IMR-90 (cell line): Measurements from ENCODE around the gene ZC2HC1C. TPM values are rescaled to one million over a fixed set of nuclear protein-coding genes. Genes with fewer than 3 reads are reported as not detected.
"Not testable (repeated sequence)": the region's sequence is repeated elsewhere in the genome, so short reads cannot be mapped to it uniquely, and the experiment has no call there.

Source experiments
- ATAC-seq: fragments of 200-7000 bp; cut with Tn5 transposase; 2 replicates; pipeline ENCODE4 v1.9.1; 2020; ENCODE audit warnings: low read depth, mild to moderate bottlenecking, moderate library complexity
- BruUV-seq: library from RNA; stranded (reverse); fragments of 400-500 nt; replicated peaks from 2 replicates; lab custom pipeline; 2021; lab: Mats Ljungman, UMichigan
- CTCF ChIA-PET: fragments of 300-600 bp; formaldehyde crosslinking; extraction: SDS; loops from one replicate; lab custom pipeline; 2021; ENCODE audit warnings: antibody characterized with exemption; lab: Yijun Ruan, JAX
- POLR2A ChIA-PET: fragments of 300-600 bp; sonication (Branson Sonifier 250); formaldehyde crosslinking; loops from one replicate; lab custom pipeline; 2022; ENCODE audit warnings: antibody characterized with exemption; ENCODE audit not compliant: unreplicated experiment; lab: Charles Lee
- DNase-seq: peaks from one replicate; pipeline ENCODE4 v3.0.0; 2013
- H2AFZ ChIP-seq: replicated peaks from 2 replicates; pipeline ENCODE3; 2013; ENCODE audit warnings: low read length, mild to moderate bottlenecking; ENCODE audit not compliant: poor library complexity
- H2AK5ac ChIP-seq: 2 replicates; pipeline ENCODE4 v1.6.1; 2013; ENCODE audit warnings: low read depth, low read length, inconsistent platforms
- H2AK9ac ChIP-seq: replicated peaks from 2 replicates; pipeline ENCODE3; 2013; ENCODE audit warnings: mild to moderate bottlenecking, low read depth, low read length, moderate library complexity; ENCODE audit not compliant: poor library complexity
- H2BK120ac ChIP-seq: 2 replicates; pipeline ENCODE4 v1.6.1; 2013; ENCODE audit warnings: low read depth, low read length, inconsistent platforms
- H2BK15ac ChIP-seq: 3 replicates; pipeline ENCODE4 v1.6.1; 2013; ENCODE audit warnings: low read depth, low read length, inconsistent platforms
- H2BK20ac ChIP-seq: 2 replicates; pipeline ENCODE4 v1.6.1; 2013; ENCODE audit warnings: low read depth, mild to moderate bottlenecking, inconsistent platforms, low read length, moderate library complexity
- H2BK5ac ChIP-seq: 2 replicates; pipeline ENCODE4 v1.6.1; 2013; ENCODE audit warnings: mild to moderate bottlenecking, low read depth, low read length, inconsistent platforms; ENCODE audit not compliant: poor library complexity, severe bottlenecking
- H3K14ac ChIP-seq: replicated peaks from 2 replicates; pipeline ENCODE4 v1.6.1; 2013; ENCODE audit warnings: low read depth, low read length, inconsistent platforms
- H3K18ac ChIP-seq: 2 replicates; pipeline ENCODE4 v1.6.1; 2013; ENCODE audit warnings: low read depth, low read length, control low read depth
- H3K23ac ChIP-seq: 2 replicates; pipeline ENCODE4 v1.6.1; 2013; ENCODE audit warnings: low read depth, low read length, inconsistent platforms
- H3K27ac ChIP-seq: 2 replicates; pipeline ENCODE4 v1.5.1; 2013; ENCODE audit warnings: mild to moderate bottlenecking, control low read depth, low read length; ENCODE audit not compliant: insufficient read depth
- H3K27me3 ChIP-seq: 2 replicates; pipeline ENCODE4 v1.6.1; 2013; ENCODE audit warnings: low read length; ENCODE audit not compliant: control insufficient read depth, insufficient read depth
- H3K36me3 ChIP-seq: 2 replicates; pipeline ENCODE4 v1.6.1; 2013; ENCODE audit warnings: low read length, mixed read lengths; ENCODE audit not compliant: control insufficient read depth, insufficient read depth
- H3K4ac ChIP-seq: 2 replicates; pipeline ENCODE4 v1.6.1; 2013; ENCODE audit warnings: low read depth, low read length, inconsistent platforms
- H3K4me1 ChIP-seq: 2 replicates; pipeline ENCODE4 v1.6.1; 2013; ENCODE audit warnings: low read length, mixed read lengths; ENCODE audit not compliant: control insufficient read depth, insufficient read depth
- H3K4me2 ChIP-seq: 2 replicates; pipeline ENCODE4 v1.6.1; 2013; ENCODE audit warnings: low read depth, mild to moderate bottlenecking, control low read depth, low read length, moderate library complexity
- H3K4me3 ChIP-seq: 2 replicates; pipeline ENCODE4 v1.5.1; 2013; ENCODE audit warnings: low read depth, mild to moderate bottlenecking, control low read depth, low read length, moderate library complexity; ENCODE audit not compliant: insufficient read depth
- H3K56ac ChIP-seq: 2 replicates; pipeline ENCODE4 v1.6.1; 2013; ENCODE audit warnings: low read length, inconsistent platforms; ENCODE audit not compliant: insufficient read depth; ENCODE audit errors: extremely low read depth
- H3K79me1 ChIP-seq, 2 experiments: 2 replicates each; pipeline ENCODE4 v1.6.1; 2013; ENCODE audit warnings: low read length in 2 of 2, inconsistent platforms in 1 of 2, low read depth in 1 of 2
- H3K9ac ChIP-seq: 2 replicates; pipeline ENCODE4 v1.6.1; 2013; ENCODE audit warnings: low read depth, low read length, control low read depth
- H3K9me1 ChIP-seq: 2 replicates; pipeline ENCODE4 v1.6.1; 2013; ENCODE audit warnings: low read length, inconsistent platforms; ENCODE audit not compliant: insufficient read depth
- H3K9me3 ChIP-seq: 2 replicates; pipeline ENCODE4 v1.6.1; 2013; ENCODE audit warnings: low read length; ENCODE audit not compliant: control insufficient read depth, insufficient read depth
- H4K20me1 ChIP-seq: 2 replicates; pipeline ENCODE4 v1.6.1; 2013; ENCODE audit warnings: low read length, inconsistent platforms; ENCODE audit not compliant: insufficient read depth
- H4K5ac ChIP-seq: 2 replicates; pipeline ENCODE4 v1.6.1; 2013; ENCODE audit warnings: mild to moderate bottlenecking, low read depth, low read length, control low read depth
- H4K8ac ChIP-seq, 2 experiments: 2 replicates each; pipeline ENCODE4 v1.6.1; 2013; ENCODE audit warnings: low read depth in 2 of 2, low read length in 2 of 2, control low read depth in 1 of 2, inconsistent platforms in 1 of 2
- H4K91ac ChIP-seq: 2 replicates; pipeline ENCODE4 v1.6.1; 2013; ENCODE audit warnings: low read depth, low read length, inconsistent platforms; ENCODE audit not compliant: insufficient read depth
- CEBPB ChIP-seq: IDR thresholded peaks from 2 replicates; pipeline ENCODE4 v1.6.1; 2012; ENCODE audit warnings: low read depth, low read length, improper control_type of control experiment
- MAZ ChIP-seq: IDR thresholded peaks from 2 replicates; pipeline ENCODE4 v1.6.1; 2012; ENCODE audit warnings: low read depth, mild to moderate bottlenecking, low read length, improper control_type of control experiment, moderate library complexity, borderline replicate concordance
- MXI1 ChIP-seq: IDR thresholded peaks from 2 replicates; pipeline ENCODE4 v1.6.1; 2012; ENCODE audit warnings: low read depth, mild to moderate bottlenecking, low read length, moderate library complexity, borderline replicate concordance
- POLR2A ChIP-seq: IDR thresholded peaks from 2 replicates; pipeline ENCODE4 v1.6.1; 2012; ENCODE audit warnings: mild to moderate bottlenecking, low read depth, low read length
- WGBS, 2 experiments: methylation state at CpG; one replicate each; pipeline versions ENCODE4 v1.1.5 to v1.1.7; 2013; ENCODE audit warnings: missing lambda C conversion rate in 2 of 2; ENCODE audit not compliant: insufficient read length in 1 of 2; ENCODE audit errors: extremely low coverage in 2 of 2; 5-methylcytosine and 5-hydroxymethylcytosine counted together
- dilution Hi-C: fragments of 300-500 bp; cut with HindIII; formaldehyde crosslinking; loops from one replicate; pipeline ENCODE4 v1.14.3; 2018; ENCODE audit warnings: low sequenced_read_pairs; ENCODE audit not compliant: unreplicated experiment
- in situ Hi-C: fragments of 300-500 bp; cut with MboI; formaldehyde crosslinking; loops from 3 replicates; pipeline ENCODE4 v1.14.3; 2019; ENCODE audit warnings: low sequenced_read_pairs, inconsistent platforms, mixed read lengths
- intact Hi-C: fragments of 100-400 bp; cut with micrococcal nuclease; formaldehyde crosslinking; loops from 2 replicates; pipeline ENCODE4 v1.10.0; 2022
- polyA plus RNA-seq, 3 experiments: library from polyadenylated mRNA; depleted of rRNA; stranded (reverse); fragments of >200 nt; gene quantifications; 2 replicates each; pipeline ENCODE4 v1.2.3, GENCODE V29; 2012; ENCODE audit warnings: low replicate concordance in 1 of 3
- total RNA-seq: library from RNA; depleted of rRNA; stranded (reverse); fragments of >200 nt; gene quantifications from 2 replicates; pipeline ENCODE4 v1.2.3, GENCODE V29; 2012

Gene ZC2HC1C
- total and polyA plus RNA-seq, 2 of the 4 experiments (the other 2 are of a cell fraction): 0.15 to 0.54 TPM

DNA sequence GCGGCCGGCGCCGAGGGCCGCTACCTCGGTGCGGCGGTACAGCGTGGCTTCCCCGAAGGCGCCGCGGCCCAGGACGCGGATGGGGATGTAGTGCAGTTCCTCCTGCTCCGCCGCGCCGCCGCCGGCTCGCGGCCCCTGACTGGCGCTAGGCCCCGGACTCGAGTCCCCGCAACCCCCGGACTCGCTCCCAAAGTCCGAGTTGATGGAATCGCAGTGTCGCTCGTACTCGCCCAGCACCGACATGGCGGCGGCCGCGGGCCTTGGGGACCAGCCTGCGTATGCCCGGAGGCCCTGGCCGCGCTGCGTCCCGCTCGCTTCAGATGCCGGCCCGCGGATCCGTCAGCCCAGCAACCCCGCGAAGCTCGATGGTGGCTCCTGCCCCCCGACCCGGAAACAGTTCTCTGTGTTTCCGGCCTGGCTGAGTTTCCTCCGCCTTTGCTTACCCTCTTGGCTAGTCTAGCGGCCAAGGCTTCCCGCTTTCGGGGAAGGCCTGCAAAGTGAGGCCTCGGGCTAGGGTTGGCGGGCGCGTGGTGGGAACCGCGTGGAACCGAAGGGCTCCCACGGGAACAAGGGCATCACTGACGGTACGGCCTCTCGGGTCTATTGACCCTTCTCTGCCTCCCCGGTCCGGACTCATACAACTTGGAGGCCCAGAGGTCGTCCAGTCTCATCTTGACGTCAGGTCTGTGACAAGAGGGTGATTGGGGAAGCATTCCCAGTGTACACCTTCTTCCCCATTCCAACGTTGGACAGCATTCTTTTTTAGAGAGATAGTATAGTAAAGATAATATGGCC lies 57.4 kb downstream of the ZC2HC1C start, which contains the start of gene NEK9:
NEK9 (minus strand) TSS at position 370 of the 795 bp plus-strand sequence; CDS start at position 243, 127 bp downstream.
- Histone ChIP-seq H2BK15ac (0 out of 3 replicates have a peak within 1 kb of the TSS, but pooled peaks have one; percentile 3), H4K8ac (peak within 1 kb of the TSS; percentile 98 to 100), H3K9me1 (peaks cover 3% of the 10 kb centered on the region; the same call in 1 of the 2 replicates), H3K36me3 (no peaks in the 10 kb centered on the region), H3K27ac (peak within 1 kb of the TSS; percentile 93), H2BK20ac (peak within 1 kb of the TSS; percentile 40; the same call in 1 of the 2 replicates), H3K9ac (peak within 1 kb of the TSS; percentile 89), H3K23ac (peak within 1 kb of the TSS; percentile 84), H3K4me2 (peak within 1 kb of the TSS; percentile 98), H3K18ac (peak within 1 kb of the TSS; percentile 65), H3K4me1 (peaks cover 5% of the 10 kb centered on the region; the same call in 1 of the 2 replicates), H3K9me3 (no peaks in the 10 kb centered on the region), H2AK5ac (peak within 1 kb of the TSS; percentile 55), H2BK120ac (peak within 1 kb of the TSS; percentile 46), H3K4me3 (peak within 1 kb of the TSS; percentile 91), H2AFZ (peak within 1 kb of the TSS; percentile 98), H3K14ac (peak within 1 kb of the TSS; percentile 91), H3K4ac (peak within 1 kb of the TSS; percentile 95), H4K5ac (peak within 1 kb of the TSS; percentile 100), H3K56ac (peak within 1 kb of the TSS; percentile 76), H3K27me3 (no peaks in the 10 kb centered on the region), H3K79me1 (peaks cover 24 to 38% of the 10 kb centered on the region in 2 experiments), H2AK9ac (peak within 1 kb of the TSS; percentile 21), H4K91ac (peak within 1 kb of the TSS; percentile 94), H4K20me1 (no peaks in the 10 kb centered on the region), H2BK5ac (peak within 1 kb of the TSS; percentile 82)
- intact Hi-C loops: no loop called here
- peak; percentile 56; the same call in 1 of the 2 replicates for TF ChIP-seq MAZ
- TF ChIP-seq POLR2A: peak; percentile 79; the same call in 1 of the 2 replicates
- no peak for TF ChIP-seq CEBPB
- TF ChIP-seq MXI1: 0 out of 2 replicates have a peak, but pooled peaks have one; percentile 19
- 0% methylated on average over 28 of the region's 76 CpGs; no CpG with 5 or more reads in 1 of the 2 experiments for WGBS, 2 experiments
- in situ Hi-C loops: no loop called here
- ATAC-seq (peak; percentile 90), DNase-seq (peak; percentile 75)
- CTCF ChIA-PET: interaction anchor here (1.1 kb wide), 1 partner anchor 179 kb away, joined by 10 read pairs; no protein-coding TSS in a partner anchor
- POLR2A ChIA-PET: interaction anchor here (0.6 kb wide), 1 partner anchor 450 kb away, joined by 3 read pairs; no protein-coding TSS in a partner anchor
- dilution Hi-C loops: loop anchor here (25.0 kb wide), 1 partner anchor 185 kb away; no protein-coding TSS in a partner anchor
- no TSS peak for BruUV-seq

DNA sequence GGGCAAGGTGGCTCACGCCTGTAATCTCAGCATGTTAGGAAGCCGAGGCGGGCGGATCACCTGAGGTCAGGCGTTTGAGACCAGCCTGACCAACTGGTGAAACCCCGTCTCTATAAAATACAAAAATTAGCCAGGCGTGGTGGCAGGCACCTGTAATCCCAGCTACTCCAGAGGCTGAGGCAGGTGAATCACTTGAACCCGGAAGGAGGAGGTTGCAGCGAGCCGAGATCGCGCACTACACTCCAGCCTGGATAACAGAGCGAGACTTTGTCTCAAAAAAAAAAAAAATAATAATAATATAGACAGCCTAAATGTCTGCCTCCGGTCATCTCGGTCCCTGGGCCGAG lies 58.0 kb downstream of the ZC2HC1C start:
- H3K9me3 ChIP-seq, ATAC-seq, H3K18ac ChIP-seq, H3K56ac ChIP-seq, intact Hi-C loops, DNase-seq, H2AK5ac ChIP-seq, H3K36me3 ChIP-seq, H2BK120ac ChIP-seq, in situ Hi-C loops, BruUV-seq, H3K9me1 ChIP-seq, H3K27me3 ChIP-seq, H2BK15ac ChIP-seq, CTCF ChIA-PET, H2BK20ac ChIP-seq, H4K20me1 ChIP-seq, H3K4me1 ChIP-seq: not testable (repeated sequence)
- H3K27ac ChIP-seq: peak overlapping the region; percentile 93; the same call in 1 of the 2 replicates
- dilution Hi-C loops: loop anchor here (25.0 kb wide), 1 partner anchor 185 kb away; no protein-coding TSS in a partner anchor
- peak overlapping the region; percentile 98 for H3K4me2 ChIP-seq
- H2AFZ ChIP-seq: peak overlapping the region; percentile 98
- peak overlapping the region; percentile 100 for H4K5ac ChIP-seq
- H3K23ac ChIP-seq: peak overlapping the region; percentile 83; the same call in 1 of the 2 replicates
- peak overlapping the region; percentile 94 for H4K91ac ChIP-seq
- POLR2A ChIA-PET: interaction anchor here (0.6 kb wide), 1 partner anchor 450 kb away, joined by 3 read pairs; no protein-coding TSS in a partner anchor
- 21% methylated on average over 4 of the region's 16 CpGs; no CpG with 5 or more reads in 1 of the 2 experiments for WGBS, 2 experiments
- H3K79me1 ChIP-seq: peaks cover 20 to 38% of the 10 kb centered on the region in 2 experiments
- peak overlapping the region; percentile 98 to 100 for H4K8ac ChIP-seq
- H2AK9ac ChIP-seq: peak overlapping the region; percentile 21
- H3K14ac ChIP-seq: peak overlapping the region; percentile 91
- peak overlapping the region; percentile 91 for H3K4me3 ChIP-seq
- peak overlapping the region; percentile 82 for H2BK5ac ChIP-seq
- H3K9ac ChIP-seq: peak overlapping the region; percentile 89
- H3K4ac ChIP-seq: peak overlapping the region; percentile 95
